Dedifferentiated amniotic fluid mesenchymal stem cell (primary cell): ENCODE data around the gene PEX1.
A peak's percentile ranks its signal among the peaks of the same experiment; 100 is the strongest.
"Not testable (repeated sequence)": the region's sequence is repeated elsewhere in the genome, so short reads cannot be mapped to it uniquely, and the experiment has no call there.

Experiments
- DNase-seq: peaks from one replicate; pipeline ENCODE4 v3.0.0-alpha.2; 2016; ENCODE audit errors: extremely low spot score

Gene PEX1

DNA sequence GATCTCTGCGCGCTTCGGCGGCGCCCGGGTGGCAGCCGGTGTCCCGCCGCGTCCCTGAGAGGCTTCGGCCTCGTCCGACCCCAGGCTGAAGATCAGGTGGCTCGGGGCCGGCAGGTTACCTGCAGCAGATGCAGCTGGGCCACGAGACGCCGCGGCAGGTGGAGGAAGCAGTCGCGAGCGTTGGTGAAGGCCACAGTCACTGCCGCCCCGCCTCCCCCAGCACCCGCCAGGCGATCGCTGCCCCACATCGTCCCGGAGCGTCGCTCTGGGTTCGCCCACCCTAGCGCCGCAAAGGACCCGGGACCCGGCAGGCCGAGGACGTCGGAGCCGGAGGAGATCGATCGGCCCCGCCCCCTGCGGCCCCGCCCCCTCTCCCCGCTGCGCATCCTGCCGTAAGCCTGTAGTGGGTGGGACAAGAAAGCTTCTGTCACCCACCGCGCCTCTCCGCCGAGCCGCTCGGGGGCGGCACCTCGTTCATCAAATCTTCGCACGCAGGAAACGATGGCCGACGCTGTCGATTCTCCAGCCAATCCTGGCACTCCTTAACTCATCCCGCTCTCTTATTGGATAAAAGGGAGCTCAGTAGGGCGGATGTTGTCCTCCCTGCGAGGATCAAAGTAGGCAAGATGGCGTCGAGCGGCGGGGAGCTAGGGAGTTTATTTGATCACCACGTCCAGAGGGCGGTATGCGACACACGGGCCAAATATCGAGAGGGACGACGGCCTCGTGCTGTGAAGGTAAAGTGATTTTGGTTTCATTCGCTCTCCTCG, at the start of gene PEX1, which contains the start of gene RBM48:
Gene PEX1 (minus strand): TSS at position 333 of the 770 bp plus-strand sequence. CDS start 85 bp downstream, at position 248.
Gene RBM48 (plus strand): TSS at position 608 of the 770 bp plus-strand sequence. CDS start 19 bp downstream, at position 627.
- peak; percentile 100 for DNase-seq

DNA sequence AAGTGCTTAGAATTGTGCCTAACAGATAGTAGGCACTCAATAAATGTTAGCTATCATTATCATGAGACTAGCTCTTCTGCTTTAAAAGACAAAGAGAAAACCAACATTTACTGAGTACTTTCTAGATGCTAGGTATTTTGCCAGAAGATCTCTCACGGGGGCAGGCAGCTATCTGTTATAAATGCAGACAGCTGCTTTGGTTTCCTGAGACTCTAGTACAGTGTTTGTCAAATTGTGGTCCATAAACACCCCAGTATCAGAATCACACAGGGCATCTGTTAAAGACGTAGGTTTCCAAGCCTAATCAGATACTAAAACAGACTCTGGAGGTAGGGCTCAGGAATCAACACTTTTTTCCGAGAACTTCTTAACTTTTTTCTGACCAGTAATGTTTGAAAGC, 48.0 kb upstream of the PEX1 start:
- DNase-seq = no peak

DNA sequence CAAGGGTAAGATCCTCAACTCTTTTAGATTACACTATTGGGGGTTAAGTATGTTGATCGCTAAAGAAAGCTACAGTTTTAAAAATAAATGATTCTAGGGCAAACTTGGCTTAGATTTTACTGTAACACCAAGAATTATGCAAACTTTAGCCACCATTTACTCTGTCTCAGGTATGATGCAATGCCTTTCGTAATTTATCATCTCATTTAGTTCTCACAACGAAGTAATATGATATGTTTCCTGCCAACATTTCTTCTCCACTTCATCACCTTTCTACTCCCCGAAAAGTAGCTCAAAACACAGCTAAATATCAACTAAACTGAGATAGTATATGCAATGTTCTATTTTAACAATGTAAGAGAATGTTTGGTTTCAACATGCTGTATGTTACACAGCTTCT, 40.8 kb upstream of the PEX1 start:
- DNase-seq = no peak

DNA sequence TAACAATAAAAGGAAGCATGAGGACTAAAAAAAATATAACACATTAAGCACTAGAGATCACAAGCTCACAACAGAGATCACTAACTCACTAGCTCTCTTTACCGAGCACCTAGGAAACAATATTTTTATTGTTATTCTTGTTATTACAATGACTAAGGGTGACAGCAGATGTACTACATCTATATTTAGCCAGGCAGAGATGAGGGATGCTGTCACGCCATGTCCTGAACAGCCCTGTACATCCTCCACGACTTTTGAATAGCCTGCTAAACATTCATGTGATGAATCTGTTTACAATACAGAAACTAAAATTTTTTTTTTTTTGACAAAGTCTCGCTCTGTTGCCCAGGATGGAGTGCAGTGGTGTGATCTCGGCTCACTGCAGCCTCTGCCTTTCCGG, 39.1 kb upstream of the PEX1 start:
- no peak for DNase-seq

DNA sequence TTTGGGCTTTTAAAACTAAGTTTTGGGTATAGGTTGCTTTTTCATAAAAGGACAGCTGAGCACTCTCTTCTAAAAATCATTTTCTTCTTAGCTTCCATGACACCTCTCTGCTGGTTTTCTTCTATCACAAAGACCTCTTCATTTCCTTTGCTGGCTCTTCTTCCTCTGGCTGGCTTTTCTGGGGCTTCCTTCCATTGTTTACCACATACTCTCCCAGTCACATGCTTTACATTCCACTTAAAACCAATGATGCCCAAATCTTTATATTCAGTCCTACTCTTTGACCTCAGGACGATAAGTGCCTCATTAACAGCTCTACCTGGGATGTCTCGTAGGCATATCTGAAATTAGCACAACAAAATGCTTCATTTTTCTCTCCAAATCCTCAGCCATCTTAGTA, 35.0 kb upstream of the PEX1 start:
- DNase-seq = no peak

DNA sequence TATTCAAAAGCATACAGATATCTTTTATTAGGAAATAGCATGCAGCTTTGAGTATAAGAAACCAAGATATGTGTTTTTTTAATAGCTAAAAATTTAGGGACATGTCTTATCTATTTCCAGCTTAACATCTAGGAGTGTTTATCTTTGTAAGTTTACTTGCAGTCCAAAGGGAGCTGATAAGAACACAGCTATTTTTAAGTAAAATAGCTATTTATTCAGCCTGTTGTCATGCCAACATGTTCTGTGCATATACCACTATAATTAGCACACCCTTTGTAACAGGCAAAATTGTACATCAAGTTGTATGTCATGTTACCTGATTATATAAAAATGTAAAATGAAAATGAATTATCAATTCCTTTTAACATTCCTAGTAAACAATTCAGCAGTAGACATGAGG, 32.3 kb upstream of the PEX1 start:
- DNase-seq = no peak

DNA sequence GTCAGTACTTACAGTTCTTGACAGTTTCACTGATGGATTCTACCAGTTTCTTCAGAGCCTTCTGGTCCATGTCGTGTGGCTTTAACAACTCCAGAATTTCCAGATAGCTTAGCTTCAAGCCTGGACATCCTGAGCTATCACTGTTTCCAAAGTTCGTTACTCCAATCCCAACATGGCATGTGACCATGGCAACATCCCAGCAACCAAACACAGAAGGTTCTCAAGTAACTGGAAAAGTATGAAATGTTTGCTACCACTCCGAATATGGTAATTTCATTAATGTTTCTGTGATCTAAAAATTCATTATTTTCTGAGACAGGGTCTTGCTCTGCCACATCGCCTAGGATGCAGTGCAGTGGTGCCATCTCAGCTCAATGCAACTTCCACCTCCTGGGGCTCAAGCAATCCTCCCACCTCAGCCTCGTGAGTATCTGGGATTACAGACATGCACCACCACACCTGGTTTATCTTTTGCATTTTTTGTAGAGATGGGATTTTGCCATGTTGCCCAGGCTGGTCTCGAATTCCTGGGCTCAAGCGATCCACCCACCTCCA, 29.6 kb upstream of the PEX1 start:
- DNase-seq = no peak

DNA sequence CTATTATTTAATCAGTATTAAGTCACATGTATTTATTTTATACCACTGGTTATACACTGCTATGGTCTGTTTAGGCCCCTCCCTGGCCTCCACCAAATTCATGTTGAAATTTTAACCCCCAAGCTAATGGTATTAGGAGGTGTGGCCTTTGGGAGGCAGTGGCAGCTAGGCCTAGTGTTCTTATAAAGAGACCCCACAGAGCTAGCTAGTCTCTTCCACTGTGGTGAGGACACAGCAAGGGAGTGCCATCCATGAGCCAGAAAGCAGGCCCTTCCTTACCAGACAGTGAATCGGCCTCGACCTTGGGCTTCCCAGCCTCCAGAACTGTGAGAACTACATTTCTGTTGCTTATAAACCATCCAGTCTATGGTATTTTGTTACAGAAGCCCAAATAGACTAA, 28.9 kb upstream of the PEX1 start:
- DNase-seq = no peak

DNA sequence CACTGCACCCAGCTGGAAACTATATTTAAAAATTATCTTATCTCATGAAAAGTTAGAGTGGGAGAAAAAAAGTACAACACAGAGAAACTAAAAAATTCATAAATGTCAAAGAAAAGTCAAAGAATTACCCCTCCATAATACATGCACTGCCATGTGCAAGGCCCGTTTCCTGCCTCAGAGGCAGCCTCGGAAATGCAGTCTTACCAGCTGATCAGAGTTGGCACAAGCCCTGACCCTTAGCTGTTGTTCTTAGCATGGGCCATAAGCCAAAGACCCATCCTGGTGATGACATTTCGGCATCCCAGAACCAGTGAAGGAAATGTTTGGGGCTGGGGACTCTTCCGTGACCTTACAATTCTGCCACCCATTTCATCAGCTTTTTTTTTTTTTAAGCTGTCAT, 21.9 kb upstream of the PEX1 start:
- no peak for DNase-seq

DNA sequence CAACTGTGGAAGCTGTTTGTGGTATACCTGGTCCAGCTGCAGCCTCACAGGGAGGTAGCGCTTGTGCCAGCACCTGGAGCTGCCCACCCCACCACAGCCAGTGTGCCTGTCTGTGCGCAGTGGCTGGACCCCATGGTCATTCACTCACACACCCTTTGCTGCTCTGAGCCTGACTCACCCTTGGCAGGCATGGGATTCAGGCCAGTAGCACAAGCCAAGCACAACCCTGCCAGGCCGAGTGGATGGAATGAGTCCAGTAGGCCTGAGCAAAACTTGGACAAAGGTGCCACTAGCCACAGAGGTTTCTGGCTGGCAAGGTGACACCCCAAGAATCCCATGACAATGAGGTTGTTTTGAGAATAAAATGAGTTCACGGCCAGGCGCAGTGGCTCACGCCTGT, 19.3 kb upstream of the PEX1 start:
- no peak for DNase-seq

DNA sequence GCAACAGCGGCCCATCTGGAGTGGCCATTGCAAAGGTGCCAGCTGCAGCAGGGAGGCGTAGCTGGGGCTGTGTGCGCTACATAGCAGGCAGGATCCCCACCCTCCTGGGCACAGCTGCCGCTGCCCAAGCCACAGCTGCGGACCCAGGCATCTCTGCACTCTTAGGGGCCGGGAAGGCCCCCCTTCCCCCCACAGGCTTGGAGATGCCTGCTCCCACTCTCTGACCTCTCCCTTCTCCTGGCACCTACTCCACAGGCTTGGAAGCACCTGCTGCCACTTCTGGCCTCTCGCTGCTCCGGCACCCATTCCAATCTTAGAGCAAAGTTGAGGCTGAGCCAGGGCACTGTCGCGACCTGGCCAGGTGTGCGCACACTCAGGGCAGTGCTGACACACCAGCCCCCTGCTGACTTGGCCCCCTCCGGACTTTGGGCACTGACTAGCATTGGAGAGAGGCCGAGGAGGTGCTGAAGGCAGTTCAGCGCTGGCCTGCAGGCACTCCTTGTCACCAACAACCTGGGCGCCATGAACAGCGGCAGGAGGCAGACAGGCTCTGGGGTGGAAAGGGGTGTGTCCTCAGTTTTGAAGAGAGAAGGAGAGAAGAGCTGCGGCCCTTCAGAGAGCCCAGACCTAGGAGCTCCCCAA, 18.7 kb upstream of the PEX1 start:
- DNase-seq = no peak

DNA sequence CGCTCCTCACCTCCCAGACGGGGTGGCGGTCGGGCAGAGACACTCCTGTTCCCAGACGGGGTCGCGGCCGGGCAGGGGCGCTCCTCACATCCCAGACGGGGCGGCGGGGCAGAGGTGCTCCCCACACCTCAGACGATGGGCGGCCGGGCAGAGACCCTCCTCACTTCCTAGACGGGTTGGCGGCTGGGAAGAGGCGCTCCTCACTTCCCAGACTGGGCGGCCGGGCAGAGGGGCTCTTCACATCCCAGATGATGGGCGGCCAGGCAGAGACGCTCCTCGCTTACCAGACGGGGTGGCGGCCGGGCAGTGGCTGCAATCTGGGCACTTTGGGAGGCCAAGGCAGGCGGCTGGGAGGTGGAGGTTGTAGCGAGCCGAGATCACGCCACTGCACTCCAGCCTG, 16.8 kb upstream of the PEX1 start:
- not testable (repeated sequence) for DNase-seq

DNA sequence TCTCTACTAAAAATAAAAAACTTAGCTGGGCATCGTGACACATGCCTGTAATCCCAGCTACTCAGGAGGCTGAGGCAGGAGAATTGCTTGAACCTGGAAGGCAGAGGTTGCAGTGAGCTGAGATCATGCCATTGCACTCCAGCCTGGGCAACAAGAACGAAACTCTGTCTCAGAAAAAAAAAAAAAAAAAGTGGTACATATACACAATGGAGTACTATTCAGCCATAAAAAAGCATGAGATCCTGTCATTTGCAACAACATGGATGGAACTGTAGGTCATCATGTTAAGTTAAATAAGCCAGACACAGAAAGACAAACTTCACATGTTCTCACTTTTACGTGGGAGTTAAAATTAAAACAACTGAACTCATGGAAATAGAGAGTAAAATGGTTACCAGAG, 15.2 kb upstream of the PEX1 start:
- not testable (repeated sequence) for DNase-seq

DNA sequence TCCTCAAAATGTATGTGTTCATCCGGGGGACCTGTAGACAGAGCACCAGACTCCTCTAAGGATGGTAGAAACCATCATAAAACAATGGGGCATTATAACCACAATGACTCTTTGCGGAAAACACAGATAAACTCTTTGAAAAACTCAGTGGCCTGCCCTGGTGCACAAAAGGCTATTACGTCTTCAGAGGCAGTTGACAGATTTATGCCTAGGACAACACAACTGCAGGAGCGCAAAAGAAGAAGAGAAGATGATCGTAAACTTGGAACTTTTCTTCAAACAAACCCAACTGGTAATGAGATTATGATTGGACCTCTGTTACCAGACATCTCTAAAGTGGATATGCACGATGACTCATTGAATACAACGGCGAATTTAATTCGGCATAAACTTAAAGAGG, 6.3 kb upstream of the PEX1 start:
- DNase-seq = no peak

DNA sequence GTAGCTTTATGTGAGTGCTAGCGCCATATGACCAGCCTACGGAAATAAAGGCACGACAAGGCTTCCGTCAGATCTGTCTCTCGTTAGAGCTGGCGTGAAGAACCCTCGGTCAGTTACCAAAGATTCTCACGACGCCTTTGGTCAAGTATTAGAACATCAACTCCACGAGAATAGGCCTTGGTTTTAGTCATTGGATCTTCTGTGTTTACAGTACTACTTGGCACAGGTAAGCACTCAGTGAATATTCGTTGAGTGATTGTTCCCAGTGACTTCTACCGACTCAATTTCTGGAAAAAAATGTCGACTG, 591 bp upstream of the PEX1 start:
- no peak for DNase-seq

DNA sequence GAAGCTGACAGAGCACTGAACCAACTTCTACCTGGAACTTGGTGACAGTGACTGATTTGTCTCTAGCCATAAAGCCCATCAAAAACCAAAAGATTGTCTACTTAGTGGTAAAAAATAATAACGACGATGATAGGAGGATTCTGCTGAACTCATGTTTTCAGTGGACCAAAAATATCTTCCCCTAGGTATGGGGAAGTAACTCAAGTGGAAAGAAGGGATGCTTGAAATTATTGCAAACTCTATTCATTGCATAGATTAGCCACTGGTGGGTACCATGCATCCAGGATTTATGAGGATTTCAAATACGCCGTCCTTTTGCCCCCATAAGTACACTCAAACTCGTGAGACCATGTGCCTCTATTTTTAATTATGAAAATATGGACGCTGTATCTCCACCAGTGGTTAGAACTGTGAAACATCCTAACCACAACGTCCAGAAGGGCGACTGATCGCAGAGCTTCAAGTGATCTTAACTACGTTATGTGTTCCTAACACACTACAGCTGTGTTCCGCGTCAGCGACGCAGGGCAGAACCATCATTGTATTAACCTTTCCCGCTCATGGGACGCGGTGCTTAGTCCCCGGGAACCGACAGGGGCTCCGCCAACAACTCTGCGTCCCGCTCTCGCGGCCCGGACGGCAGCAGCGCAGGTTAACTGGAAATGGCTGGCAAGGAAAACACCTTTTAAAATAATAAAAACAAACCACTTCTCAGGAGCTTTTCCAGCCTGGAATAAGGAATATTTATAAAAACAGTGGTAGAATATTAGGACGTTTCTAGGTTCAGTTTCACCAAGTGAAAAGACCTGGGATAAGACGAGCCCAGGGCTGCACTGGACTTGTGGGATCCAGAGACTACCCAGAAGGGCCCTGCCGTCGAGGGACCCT, 776 bp downstream of the PEX1 start:
- DNase-seq = peak; percentile 22

DNA sequence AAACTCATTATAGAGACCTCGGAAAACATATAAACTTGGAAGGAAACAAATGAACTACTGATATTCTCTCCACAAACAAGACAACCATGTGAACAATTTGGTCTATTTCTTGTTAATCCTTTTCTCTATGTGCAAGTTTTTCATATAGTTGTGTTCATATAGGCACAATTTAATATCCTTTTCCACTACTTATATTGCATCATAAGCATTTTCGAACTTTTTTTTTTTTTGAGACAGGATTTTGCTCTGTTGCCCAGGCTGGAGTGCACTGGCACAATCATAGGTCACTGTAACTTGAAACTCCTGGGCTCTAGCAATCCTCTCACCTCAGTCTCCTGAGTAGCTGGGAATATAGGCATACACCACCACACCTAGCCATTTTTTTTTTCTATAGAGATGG, 5.2 kb downstream of the PEX1 start:
- no peak for DNase-seq

DNA sequence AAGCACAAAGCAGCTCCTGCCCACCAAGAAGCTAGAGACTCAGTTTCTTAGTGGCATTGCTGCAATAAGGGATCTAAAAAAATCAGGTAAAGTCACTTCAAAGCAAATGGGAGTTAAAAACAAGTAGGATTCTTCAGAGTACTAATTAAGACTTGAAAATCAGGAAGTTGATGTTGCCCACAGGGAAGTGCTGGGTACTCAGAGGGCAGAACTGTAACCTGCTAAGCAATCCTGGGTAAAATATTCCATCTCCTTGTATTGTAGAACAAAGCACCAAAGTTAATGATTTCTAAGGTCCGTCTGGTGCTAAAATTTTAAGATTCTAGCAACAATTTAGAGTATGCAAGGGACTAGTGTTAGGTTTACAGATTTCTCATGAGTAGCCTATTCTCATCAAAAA, 8.3 kb downstream of the PEX1 start:
- DNase-seq = no peak

DNA sequence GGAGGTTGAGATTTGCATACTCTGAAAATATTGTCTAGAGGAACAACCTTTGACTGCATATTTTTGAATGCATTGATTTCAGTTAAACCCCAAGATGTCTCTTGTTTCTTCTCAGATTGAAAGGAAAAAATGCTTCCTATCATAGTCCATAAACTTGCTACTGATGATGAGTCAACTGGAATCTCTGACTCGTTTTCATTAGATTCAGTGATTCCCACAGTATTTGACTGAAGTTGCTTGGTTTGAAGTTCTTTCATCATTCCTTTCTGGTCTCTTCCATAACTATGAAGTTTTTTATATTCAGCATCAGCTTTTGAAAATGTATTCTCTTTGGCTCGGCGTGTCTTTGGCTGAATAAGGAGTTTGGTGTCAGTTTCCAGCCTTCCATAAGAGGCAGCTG, 10.7 kb downstream of the PEX1 start:
- DNase-seq = no peak

DNA sequence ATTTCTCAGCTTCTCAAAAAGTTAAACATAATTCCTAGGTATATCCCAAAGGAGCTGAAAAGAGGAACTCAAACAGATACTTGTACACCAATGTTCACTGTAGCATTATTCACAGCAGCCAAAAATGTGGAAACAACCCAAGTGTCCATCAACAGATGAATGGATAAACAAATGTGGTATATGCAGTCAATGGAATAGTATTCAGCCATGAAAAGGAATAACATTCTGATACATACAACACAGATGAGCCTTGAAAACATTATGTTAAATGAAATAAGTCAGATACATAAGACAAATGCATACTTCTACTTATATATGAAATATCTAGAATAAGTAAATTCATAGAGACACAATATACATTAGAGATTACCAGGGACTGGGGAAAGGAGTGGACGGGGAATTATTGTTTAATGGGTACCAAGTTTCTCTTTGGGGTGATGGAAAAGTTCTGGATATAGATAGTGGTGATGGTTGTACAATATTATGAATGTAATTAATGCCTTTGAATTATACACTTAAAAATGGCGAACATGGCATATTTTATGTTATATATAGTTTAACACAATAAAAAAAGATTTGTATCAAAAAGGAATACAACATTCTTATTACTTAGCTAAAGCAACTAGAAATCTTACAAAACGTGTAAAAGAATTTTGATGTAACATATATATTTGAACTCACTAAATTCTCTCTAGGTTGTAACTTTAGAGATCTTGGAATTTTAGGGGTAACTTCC, 15.0 kb downstream of the PEX1 start:
- no peak for DNase-seq

DNA sequence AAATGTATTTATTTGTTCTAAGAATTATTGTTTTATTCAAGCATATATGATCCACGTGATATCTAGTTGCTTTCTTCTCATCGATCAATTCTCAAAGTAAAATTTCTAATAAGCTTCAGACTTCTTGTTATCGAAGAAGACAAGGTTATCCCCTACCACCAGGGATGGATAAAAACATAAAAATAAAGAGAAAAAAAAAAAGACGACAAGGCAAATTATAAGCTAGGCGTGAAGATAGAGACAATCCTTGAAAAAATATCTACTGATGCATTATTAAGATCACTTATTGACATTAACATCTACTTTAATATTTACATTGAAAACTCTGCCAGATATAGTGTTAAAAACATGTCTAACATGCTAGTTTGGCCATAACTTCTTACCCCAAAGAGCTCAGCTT, 19.4 kb downstream of the PEX1 start:
- DNase-seq = no peak

DNA sequence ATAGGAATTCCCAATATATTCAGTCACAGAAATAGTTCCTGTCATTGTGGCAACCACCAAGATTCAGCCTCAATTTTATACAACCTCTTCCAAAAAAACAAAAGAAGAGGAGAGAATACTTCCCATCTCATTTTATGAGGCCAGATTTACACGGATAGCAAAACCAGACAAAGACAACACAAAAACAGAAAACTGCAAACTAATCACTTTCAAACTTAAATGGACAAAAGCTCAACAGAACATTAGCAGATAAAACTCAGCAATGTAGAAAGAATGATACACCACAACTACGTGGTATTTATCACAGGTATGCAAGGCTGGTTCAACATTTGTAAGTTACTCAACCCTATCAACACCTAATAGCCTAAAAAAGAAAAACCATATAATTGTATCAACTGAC, 22.0 kb downstream of the PEX1 start:
- no peak for DNase-seq
